Activated CD8-positive, alpha-beta memory T cell treated with anti-CD3 and anti-CD28 coated beads, Interleukin-2, amount 50 U/mL, for 24 hours (primary cell): ENCODE results near the gene FAM3A.

Source experiments
- DNase-seq: peaks from one replicate; pipeline ENCODE4 v3.0.0-alpha.2; 2020; ENCODE audit errors: extremely low read depth

FAM3A gene

DNA sequence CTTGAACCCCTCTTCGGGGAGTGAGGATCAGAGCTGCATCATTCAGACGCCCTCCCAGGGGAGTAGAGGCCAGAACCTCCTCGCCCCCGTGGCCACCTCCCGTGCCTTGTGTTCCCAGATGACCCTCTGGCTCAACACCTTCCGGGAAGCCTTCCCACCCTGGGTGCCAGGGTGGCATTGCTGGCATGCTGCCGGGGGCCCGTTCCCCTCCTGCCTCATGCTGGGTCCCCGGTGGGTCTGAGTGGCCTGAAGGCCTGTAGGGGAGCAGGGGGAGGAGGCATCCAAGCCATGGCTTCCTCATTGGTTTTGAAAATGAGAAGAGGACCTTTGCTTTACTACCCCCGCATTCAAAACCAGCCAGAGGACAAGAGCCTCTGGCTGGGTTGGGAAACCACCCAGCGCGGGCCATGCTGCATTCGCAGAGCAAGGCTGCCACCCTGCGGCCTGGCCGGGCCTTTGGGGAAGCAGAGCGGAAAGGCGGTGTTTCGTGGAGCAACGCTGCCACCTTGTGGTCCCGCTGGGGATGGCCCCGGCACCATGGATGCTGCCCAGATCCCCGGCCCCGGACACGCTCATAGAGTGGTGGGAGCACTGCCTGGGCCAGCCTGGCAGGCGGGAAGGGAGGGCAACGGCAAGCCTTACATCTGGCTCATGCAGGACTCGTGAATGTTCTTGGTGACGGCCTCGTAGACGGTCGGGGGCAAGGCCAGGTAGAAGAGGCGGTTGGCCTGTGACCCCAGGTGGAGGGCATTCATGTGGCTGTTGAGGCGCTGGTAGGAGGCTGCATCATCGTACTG lies 18.7 kb upstream of the FAM3A start:
- DNase-seq, result peak; percentile 51

DNA sequence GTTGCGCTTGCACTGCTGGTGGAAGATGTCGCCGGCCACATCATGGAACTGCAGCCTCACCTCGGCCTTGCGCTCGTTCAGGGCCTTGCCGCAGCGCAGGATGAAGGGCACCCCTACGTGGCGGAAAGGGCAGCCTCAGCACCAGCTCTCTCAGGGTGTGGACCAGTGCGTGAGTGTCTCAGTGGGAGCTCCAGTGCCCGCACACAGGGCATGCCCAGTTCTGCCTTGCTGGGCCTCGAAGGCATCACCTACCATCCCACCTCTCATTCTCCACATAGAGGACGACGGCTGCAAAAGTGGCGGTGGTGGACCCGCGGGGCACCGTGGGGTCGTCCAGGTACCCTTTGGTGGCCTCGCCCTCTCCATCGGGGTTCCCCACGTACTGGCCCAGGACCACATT lies 16.7 kb upstream of the FAM3A start:
- DNase-seq, result no peak

DNA sequence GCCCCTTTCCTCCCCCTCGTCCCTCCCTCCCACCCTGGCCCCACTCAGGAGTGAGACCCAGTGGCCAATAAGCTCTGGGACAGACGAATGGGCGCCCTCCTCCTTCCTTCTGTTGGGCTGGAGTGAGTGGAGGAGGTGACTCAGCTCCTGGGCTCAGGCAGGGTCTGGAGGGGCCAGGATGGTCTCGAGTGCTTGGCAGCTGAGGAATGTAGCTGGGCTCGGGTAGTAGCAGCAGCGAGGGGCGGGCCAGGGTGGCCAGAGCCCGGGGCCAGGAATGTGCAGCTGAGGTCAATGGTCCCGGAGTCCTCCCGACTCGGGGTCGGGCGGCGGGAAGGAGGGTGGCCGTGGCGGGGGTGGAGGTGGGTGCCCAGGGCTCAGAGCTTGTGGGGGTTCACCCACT lies 15.6 kb upstream of the FAM3A start:
- DNase-seq, result no peak

DNA sequence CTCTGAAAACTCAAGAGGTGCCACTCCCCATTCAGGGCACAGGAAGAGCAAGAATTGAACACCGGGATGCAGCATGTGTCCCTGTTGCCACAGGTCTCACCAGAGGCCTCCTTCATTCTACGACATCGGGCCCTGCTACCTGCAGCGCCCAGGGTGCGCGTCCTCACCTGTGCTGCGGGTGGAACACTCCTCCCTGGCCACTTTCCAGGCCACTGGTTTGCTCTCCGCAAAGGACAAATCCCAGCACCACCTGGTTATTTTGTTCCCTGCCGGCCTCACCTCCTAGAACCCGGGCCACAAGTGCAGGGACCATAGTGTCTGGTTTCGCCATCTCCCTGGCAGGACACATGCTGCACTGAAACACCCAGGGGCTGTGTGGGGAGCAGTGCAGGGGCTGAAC lies 14.3 kb upstream of the FAM3A start:
- DNase-seq, result no peak

DNA sequence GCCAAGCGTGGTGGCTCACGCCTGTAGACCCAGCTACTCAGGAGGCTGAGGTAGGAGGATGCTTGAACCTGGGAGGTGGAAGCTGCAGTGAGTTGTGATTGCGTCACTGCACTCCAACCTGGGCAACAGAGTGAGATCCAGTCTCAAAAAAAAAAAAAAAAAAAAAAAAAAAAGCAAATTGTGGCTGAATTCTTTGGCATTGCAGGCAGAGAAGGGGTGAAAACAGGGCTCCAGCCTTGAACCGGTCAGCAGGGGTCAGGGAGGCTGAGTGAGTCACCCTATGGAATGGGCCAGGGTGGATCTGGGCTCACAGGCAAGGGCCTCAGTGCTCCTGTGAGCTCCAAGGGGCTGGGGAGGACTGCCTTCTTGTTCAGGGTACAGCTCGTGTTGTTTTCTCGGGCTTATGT lies 13.2 kb upstream of the FAM3A start:
- DNase-seq, result no peak

DNA sequence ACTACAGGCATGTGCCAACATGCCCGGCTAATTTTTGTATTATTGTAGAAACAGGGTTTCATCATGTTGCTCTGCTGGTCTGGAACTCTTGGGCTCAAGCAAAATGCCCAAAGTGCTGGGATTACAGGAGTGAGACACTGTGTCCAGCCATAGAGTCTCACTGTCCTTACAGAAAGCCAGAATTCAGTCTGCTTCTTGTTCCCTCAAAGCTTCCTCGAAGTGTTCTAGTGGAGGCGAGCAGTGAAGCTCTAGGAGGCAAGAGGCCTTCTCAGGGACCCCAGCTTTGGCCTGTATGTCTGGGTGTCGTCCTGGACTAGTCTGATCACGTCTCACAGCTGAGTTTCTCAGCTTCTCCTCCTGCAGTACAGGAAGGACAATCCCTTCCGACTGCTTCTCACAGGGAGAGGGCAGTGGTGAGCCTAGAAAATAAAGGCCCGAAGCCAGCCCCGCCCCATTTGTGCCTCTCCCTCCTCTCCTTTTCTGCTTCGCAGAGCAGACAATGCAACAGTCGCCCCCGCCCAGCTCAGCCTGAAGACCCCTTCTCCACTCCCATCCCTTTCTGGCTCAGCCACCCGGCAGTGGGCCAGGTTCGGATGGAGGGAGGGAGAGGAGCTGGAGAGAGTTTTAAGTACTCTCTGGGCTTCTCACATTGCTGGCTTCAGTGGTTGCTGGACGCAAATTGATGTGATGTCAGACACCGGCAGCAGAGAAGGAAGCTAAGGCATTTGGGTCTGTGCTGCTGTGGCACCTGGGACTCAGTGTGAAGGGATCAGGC lies 11.1 kb upstream of the FAM3A start:
- no peak for DNase-seq

DNA sequence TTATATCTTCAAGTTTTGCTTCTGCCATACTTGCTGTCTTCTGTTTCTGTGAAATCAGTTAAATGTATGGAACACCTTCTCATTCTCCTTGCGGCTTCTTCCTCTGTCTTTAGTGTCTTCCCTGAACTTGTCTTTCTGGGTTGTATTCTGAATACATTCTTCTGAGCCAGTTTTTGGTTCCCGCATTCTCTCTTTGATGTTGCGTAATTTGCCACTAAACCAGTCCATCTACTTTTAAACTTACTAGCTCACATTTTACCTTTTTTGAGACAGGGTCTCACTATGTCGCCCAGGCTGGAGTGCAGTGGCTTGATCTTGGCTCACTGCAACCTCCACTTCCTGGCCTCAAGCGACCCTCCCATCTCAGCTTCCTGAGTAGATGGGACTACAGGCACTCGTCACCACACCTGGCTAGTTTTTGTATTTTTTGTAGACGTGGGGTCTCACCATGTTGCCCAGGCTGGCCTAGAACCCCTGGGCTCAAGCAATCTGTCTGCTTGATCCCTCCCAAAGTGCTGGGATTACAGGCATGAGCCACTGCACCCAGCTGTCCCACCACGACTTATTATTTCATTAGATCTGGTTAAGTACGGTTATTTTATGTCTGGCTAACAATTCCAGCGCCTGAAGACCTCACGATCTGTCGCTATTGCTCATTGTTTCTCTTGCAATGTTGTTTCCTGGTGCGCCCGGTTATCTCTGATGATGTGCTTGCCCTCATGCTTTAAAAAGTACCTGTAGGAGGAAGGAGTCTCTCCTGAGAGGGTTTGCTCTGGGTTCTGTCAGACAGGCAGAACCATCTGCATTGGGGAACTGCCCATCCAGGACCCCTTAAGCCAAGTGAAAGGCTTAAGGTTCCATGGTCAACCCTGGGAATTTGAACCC lies 9.8 kb upstream of the FAM3A start:
- DNase-seq, result no peak

DNA sequence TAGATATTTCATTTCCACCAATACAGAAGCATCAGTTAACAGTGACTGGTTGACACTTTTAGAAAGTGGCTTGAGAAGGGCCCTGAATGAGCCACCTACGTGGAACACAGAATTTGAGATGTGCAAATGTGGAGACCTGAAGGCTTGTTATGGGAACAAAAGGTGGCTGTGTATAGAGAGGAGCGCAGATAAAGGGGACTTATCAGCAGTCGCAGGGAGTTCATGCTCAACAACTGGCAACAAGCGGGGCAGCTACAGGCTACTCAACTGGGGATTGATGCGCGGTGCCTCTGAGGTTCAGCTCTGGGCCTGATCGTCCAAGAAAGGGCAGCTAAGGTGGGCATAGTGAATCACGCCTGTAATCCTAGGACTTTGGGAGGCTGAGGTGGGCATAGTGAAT lies 3.4 kb upstream of the FAM3A start:
- DNase-seq, result no peak

DNA sequence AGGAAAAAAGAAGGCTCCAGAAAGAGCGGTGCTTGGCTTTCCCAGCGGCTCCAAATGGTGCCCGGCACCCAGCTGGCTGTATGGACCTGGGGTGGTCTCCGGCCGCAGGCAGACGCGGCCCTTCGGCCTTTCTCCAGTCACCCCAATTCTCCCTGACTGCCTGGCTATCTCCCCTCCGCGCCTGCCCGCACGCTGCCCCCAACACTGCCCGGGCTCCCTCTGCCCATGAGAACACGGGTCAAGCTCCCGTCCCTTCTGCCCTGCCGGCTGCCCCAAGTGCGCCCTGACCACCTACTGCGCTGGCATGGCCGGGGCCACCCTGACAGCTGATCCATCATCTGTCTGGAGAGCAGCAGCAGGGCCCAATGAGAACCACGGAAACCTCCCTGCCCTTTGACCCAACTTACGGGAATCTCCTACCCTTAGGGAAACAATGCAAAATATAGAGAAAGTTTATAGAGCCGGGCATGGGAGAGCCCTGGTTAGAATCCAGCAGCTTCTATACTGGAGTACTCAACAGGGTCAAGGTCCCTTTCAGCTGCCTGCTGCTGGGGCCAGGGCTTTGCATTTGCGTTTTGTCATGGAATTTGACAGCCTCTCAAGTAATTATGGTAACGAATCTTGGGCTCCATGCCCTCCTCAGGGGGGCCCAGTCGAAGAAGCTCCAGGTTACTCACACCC lies 1.2 kb upstream of the FAM3A start:
- no peak for DNase-seq

DNA sequence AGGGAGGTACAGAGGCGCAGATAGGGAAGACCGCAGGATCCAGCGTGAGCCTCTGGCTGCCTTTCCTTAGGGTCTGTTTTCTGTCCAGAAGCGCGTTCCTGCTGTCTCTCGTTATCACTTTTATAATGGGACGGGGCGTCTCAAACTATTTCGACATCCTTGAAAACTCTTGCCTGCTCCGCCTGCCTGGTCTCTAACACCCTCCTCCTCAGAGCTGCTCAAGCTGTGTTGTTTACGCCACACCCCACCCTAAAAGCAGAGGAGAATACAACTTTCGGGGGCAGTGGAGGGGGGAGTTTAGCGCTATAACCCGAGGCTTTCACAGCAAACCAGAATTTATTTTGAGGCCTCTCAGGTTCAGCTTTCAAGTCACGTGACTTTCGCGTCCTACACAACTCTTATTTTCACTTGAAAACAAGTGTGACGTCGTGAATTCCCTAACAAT lies 646 bp upstream of the FAM3A start:
- DNase-seq, result no peak

DNA sequence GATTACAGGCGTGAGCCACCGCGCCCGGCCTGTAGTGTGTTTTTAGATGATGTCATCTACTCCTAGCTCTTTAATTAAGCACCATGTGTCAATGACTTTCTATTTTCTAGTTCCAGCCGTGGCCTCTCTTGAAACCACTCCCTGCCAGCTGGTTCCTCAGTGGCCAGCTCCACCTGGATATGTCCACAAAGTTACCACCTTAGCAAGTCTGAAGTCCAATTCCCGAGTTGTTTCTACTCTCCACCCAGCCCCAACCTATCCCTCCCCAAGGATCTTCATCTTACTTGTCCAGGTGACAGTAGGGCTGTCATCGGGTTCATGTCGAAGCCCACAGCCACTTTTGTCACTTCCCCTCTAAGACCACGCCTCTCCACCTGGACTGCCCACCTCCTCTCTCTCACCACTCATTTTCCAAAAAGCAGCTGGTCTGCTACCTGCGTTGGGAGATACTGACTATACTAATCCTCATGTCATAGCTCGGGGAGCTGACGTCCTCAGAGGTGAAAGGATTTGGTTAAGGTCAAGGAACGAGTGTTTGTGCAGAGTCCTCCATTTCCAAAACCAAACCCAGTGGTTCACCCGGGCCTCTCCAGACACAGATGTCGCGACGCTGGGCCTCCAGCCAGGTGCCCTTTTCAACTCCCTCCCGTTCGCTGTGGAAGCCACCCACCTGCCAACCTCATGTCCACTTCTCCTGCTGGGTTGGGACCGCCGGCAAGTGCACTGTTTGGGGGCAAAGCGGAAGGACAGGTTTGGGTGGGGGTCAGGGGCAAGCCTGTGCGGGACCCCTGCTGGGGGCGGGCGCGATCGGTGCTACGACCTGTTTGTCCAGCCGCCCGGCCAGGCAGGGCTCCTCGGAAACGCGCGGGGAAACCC lies 704 bp downstream of the FAM3A start:
- DNase-seq, result no peak

DNA sequence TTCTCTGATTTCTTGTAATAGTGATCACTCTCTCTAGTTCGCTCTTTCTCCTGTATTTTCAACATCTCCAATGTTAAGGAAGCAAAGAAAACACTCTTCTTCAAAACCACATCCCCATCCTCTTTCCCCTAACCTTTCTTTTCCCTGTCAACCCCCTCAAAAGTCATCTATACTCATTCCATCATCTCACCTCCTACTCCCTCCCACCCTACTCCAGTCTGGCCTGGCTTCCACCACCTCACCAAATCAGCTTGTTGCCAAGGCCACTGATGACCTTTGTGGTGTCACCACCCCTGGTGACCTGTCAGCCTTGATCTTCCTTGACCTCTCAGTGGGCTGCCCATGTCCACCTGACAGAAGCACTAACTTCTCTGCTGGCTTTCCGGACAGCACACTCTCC lies 2.3 kb downstream of the FAM3A start:
- DNase-seq, result no peak

DNA sequence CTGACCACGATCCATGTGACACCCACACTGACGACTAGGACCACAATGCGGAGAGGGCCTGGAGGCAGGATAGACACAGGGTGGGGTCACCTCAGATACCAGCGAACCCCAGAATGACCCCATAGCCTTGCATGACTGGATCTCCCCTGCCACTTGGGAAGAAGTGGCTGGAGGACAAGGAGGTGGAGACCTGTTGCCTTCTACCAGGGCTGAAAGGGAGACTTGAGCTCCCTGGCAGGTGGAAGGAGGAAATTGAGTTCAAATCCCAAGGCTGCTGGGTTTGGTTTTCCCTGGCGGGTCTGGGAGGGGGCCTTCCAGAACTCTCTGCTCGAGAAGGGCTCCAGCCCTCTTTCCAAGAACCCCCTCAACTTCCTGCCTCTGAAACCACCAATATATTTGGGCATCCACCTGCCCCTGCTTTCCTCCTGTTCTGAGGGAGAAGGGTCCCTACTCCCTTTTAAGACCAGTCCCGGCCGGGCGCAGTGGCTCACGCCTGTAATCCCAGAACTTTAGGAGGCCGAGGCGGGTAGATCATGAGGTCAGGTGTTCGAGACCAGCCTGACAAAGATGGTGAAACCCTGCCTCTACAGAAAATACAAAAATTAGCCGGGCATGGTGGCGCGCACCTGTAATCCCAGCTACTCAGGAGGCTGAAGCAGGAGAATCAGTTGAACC lies 3.0 kb downstream of the FAM3A start:
- DNase-seq, result no peak

DNA sequence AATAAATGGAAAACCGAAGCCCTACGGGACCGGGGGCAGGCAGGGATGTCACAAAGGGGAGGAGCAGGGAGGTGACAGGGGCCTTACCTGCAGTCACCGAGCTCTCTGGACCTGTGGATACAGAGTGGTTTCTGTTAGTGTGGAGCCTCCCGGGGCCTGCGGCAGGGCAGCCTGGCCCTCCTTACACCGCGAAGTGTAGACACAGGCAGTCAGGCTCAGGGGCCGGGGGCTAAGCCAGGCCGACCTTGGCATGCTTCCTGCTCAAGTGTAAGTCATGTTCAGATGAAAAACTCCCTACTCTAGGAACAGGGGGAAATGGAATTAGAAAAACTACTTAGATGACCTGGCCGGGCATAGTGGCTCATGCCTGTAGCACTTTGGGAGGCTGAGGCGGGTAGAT lies 4.3 kb downstream of the FAM3A start:
- DNase-seq, result no peak

DNA sequence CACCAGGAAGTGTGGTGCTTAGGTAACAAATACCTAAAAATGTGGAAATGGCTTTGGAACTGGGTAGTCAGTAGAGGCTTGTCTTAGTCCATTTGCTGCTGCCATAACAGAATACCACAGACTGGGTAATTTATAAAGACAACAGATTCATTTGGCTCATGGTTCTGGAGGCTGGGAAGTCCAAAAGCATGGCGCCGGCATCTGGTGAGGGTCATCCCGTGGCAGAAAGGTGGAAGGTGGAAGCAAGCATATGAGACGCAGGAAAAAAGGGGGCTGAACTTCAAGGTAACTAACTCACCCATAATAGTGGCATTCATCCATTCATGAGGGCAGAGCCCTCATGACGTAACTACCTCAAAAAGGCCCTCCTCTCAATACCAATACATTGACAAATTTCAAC lies 6.6 kb downstream of the FAM3A start:
- no peak for DNase-seq

DNA sequence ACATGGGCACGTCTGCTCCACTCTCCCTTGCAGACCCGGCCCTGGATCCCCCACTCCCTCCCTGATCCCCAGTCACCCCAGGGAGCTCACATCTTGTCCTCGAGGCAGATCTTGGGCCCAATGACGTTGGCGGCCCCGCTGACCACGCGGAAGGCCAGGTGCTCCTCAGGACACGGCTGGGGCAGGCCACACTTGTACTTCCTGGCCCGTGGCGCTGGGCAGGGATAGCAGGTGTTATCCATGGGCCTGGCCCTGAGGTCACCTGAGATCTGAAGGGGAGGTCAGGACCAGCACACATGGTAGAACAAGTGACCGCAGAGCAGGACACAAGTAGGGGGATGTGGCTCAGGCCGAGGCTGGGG lies 7.7 kb downstream of the FAM3A start:
- no peak for DNase-seq

DNA sequence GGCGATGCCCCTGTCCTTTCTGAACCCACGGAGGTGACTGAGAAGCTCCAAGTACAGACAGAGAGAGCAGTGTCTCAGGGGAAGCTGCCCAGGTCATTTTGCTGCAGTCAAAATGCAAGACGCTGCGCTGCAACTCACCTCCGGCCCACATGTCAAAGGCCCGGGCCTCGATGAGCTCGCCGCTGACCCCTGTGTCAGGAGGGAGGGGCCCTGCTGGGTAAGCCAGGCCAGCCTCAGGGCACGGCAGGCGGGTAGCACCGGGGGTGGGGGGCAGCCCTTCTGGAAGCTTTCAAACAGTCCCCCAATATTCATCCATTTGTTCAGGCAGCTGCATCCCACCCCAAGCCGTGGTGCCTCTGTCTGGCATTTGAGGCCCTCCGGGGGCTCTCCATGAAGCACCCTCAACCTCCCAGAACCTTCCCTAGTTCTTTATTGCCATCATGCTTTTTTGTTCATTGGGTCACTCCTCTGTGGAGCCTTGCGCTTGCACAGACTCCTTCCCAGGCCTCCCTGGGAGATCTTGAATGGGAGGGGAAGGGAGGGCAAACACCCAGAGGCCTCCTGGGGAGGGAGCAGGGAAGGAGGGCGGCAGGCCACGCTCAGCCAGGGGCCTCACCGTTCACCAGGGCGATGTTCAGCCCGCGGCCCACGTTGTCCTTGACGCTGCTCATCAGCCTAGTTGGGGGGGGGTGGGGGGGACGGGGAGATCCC lies 8.2 kb downstream of the FAM3A start:
- no peak for DNase-seq

DNA sequence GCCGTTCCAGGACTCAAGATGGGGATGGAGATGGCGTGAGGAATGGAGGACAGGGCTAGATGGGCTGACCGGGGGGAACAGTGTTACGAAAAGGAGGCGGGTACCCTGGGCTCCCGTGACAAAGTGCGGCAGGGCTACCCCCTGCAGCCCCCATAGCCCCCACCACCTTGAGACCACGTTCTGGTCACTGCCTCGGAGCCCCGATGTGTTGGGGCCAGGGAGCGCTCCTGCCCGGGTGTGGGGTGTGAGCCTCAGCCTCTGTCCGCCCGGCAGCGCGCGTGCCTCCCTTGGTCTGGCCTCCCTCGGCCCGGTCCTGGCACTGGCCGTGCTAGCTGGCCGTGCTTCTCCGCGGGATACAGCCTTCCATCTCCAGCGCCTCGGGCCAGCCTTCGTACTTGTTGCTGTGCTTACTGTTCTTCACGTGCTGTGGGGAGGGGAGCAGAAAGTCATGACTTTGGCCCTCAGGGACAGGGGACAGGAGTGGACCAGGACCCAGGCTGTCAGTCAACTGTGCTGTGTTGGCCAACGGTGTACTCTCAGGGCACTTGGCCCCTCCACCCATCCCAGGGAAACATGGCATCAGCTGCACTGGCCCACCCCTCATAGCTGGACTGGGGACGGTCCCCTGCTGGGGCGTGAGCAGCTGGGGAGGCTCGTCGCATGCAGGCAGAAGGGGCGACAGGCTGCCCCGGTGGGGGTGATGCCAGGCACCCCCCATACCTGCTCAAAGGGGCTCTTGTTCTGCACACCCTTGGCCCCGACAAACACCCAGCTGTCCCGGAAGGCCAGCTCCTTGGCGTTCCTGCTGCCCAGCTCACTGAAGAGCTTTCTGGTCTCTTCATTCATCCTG lies 9.3 kb downstream of the FAM3A start:
- no peak for DNase-seq

DNA sequence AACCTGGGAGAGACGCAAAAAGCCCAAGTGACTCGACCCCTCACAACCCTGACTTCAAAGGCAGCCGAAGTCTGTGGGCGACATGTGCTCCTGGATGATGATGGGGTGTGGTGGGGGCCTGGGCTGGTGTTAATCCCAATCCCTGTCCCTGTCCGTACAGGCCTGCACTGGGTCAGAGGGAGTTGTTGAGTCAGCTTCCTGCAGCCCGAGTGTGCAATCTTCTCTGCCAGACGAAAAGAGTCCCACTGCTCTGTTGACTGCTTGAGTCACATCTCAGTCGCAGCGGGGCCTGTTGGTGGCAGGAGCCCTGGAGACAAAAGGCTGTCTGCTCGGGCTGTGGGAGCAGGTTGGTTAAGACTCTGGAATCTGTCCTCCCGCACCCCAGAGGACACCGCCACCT lies 10.3 kb downstream of the FAM3A start:
- DNase-seq, result no peak
